ENCODE data around the gene BCL11B.

The BCL11B gene

GRCh38 chr14:99258876-99259726 is 12.9 kb downstream of the BCL11B start:
- no peaks in the 10 kb centered on the region for H3K36me3 ChIP-seq (ENCODE audit: insufficient read depth)

DNA sequence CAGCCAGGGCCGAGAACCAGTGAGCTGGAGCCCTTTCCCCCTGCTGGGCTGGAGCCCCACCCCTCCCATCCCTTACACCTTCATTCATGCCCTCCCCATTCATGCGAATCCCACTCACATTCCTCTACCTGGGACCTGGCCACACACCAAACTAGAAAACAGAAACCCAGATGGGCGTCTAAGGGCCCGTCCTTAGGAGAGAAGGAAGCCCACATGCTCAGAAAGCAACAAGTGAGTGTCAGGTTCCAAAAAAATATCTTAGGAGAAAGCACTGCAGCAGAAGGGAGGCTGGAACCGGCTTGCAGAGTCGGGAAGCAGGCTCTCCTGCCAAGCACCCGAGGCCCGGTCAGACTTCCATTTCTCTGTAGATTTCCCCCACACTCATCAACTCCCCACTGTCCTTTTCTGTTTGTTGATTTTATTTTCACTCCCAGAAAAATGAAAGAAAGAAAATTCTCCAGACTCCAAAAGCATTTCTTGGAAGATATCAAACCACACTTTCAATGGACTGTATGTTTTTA is 13.6 kb downstream of the BCL11B start:
- Histone ChIP-seq H3K36me3 (ENCODE audit: insufficient read depth) (no peaks in the 10 kb centered on the region), H3K79me2 (ENCODE audit: insufficient read depth, low read depth) (peaks cover 22% of the 10 kb centered on the region), H3K4me3 (IDR thresholded peaks at IDR 0.05; ENCODE audit: insufficient read depth, low read depth, low read length) (no peak overlapping the region), H3K9ac (no peak overlapping the region), H3K4me1 (ENCODE audit: low read depth, poor library complexity, severe bottlenecking) (no peaks in the 10 kb centered on the region), H4K20me1 (ENCODE audit: insufficient read depth) (no peaks in the 10 kb centered on the region), H3K27me3 (ENCODE audit: insufficient read depth, low read depth) (no peaks in the 10 kb centered on the region), H3K4me2 (no peak overlapping the region), H3K27ac (no peak overlapping the region), H2AFZ (ENCODE audit: low read depth) (no peak overlapping the region)
- TF ChIP-seq, protein P1, sequence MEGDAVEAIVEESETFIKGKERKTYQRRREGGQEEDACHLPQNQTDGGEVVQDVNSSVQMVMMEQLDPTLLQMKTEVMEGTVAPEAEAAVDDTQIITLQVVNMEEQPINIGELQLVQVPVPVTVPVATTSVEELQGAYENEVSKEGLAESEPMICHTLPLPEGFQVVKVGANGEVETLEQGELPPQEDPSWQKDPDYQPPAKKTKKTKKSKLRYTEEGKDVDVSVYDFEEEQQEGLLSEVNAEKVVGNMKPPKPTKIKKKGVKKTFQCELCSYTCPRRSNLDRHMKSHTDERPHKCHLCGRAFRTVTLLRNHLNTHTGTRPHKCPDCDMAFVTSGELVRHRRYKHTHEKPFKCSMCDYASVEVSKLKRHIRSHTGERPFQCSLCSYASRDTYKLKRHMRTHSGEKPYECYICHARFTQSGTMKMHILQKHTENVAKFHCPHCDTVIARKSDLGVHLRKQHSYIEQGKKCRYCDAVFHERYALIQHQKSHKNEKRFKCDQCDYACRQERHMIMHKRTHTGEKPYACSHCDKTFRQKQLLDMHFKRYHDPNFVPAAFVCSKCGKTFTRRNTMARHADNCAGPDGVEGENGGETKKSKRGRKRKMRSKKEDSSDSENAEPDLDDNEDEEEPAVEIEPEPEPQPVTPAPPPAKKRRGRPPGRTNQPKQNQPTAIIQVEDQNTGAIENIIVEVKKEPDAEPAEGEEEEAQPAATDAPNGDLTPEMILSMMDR (conservative IDR thresholded peaks at IDR 0.05; ENCODE audit: low read depth, low read length) = no peak

More at GRCh38 chr14:99258876-99259726, 12.9 kb downstream of the BCL11B start:
- TF ChIP-seq, protein P1 (conservative IDR thresholded peaks at IDR 0.05; ENCODE audit: low read depth, low read length) = no peak
- H3K9ac ChIP-seq = no peak overlapping the region
- H2AFZ ChIP-seq (ENCODE audit: low read depth) = no peak overlapping the region
- no peak overlapping the region for H3K4me3 ChIP-seq (IDR thresholded peaks at IDR 0.05; ENCODE audit: insufficient read depth, low read depth, low read length)
- H4K20me1 ChIP-seq (ENCODE audit: insufficient read depth) = no peaks in the 10 kb centered on the region
- H3K79me2 ChIP-seq (ENCODE audit: insufficient read depth, low read depth) = peaks cover 26% of the 10 kb centered on the region
- no peak overlapping the region for H3K27ac ChIP-seq
- H3K27me3 ChIP-seq (ENCODE audit: insufficient read depth, low read depth) = no peaks in the 10 kb centered on the region
- H3K4me2 ChIP-seq = no peak overlapping the region
- H3K4me1 ChIP-seq (ENCODE audit: low read depth, poor library complexity, severe bottlenecking) = no peaks in the 10 kb centered on the region

- no peak overlapping the region for H3K4me3 ChIP-seq (IDR thresholded peaks at IDR 0.05; ENCODE audit: insufficient read depth, low read depth, low read length)
- TF ChIP-seq, protein P1 (conservative IDR thresholded peaks at IDR 0.05; ENCODE audit: low read depth, low read length) = no peak
- no peak overlapping the region for H2AFZ ChIP-seq (ENCODE audit: low read depth)
- no peaks in the 10 kb centered on the region for H4K20me1 ChIP-seq (ENCODE audit: insufficient read depth)
- no peaks in the 10 kb centered on the region for H3K27me3 ChIP-seq (ENCODE audit: insufficient read depth, low read depth)
- no peaks in the 10 kb centered on the region for H3K4me1 ChIP-seq (ENCODE audit: low read depth, poor library complexity, severe bottlenecking)
- H3K4me2 ChIP-seq = no peak overlapping the region
- H3K36me3 ChIP-seq (ENCODE audit: insufficient read depth) = no peaks in the 10 kb centered on the region
- H3K27ac ChIP-seq = no peak overlapping the region
- H3K79me2 ChIP-seq (ENCODE audit: insufficient read depth, low read depth) = peaks cover 17% of the 10 kb centered on the region
- H3K9ac ChIP-seq = no peak overlapping the region
These were observed 14.2 kb downstream of the BCL11B start for GRCh38 chr14:99257673-99258221.

DNA sequence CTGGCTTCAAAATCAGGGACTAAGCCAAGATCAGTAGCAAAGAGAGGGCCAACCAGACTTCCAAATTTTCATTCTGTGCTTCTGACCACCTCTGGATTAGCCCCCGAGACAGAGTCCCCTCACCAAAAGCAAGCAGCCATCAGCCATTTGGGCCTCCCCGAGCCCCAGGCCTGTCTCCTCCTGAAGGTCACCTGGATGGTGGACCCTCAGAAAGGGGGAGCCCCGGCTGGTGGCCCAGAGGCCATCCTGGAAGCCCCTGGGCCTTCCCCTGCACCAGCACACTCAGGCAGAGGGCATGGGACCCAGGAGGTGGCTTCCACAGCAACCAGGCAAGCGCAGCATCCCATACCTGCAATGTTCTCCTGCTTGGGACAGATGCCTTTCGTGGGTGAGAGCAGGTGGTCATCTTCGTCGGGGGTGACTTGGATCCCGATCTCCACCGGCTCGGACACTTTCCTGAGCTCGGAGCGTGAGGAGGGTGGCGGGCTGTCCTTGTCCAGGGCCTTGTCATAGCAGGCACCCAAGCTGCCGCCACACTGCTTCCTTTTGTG is 14.8 kb downstream of the BCL11B start:
- no peaks in the 10 kb centered on the region for H3K27me3 ChIP-seq (ENCODE audit: insufficient read depth, low read depth)
- TF ChIP-seq, protein P1 (conservative IDR thresholded peaks at IDR 0.05; ENCODE audit: low read depth, low read length) = no peak
- no peak overlapping the region for H3K4me3 ChIP-seq (IDR thresholded peaks at IDR 0.05; ENCODE audit: insufficient read depth, low read depth, low read length)
- H3K27ac ChIP-seq = no peak overlapping the region
- no peak overlapping the region for H3K9ac ChIP-seq
- H3K4me2 ChIP-seq = no peak overlapping the region
- no peak overlapping the region for H2AFZ ChIP-seq (ENCODE audit: low read depth)
- no peaks in the 10 kb centered on the region for H4K20me1 ChIP-seq (ENCODE audit: insufficient read depth)
- peaks cover 11% of the 10 kb centered on the region for H3K79me2 ChIP-seq (ENCODE audit: insufficient read depth, low read depth)
- no peaks in the 10 kb centered on the region for H3K4me1 ChIP-seq (ENCODE audit: low read depth, poor library complexity, severe bottlenecking)
- no peaks in the 10 kb centered on the region for H3K36me3 ChIP-seq (ENCODE audit: insufficient read depth)

All from KMS-11 (cell line).